HCT116 (cell line): ENCODE measurements around the gene NPIPB8.
"Not testable (repeated sequence)": the region's sequence is repeated elsewhere in the genome, so short reads cannot be mapped to it uniquely, and the experiment has no call there.

Source experiments
- ELF1 ChIP-seq: IDR thresholded peaks from 2 replicates; pipeline ENCODE4 v1.6.1; 2012; ENCODE audit warnings: low read depth, borderline replicate concordance
- EZH2 ChIP-seq: fragments of 200-600 bp; sonication (generic); IDR thresholded peaks from 2 replicates; pipeline ENCODE4 v1.6.1; 2017; ENCODE audit warnings: antibody characterized with exemption, mixed run types
- FOSL1 ChIP-seq: IDR thresholded peaks from 2 replicates; pipeline ENCODE4 v1.6.1; 2012; ENCODE audit warnings: low read depth
- JUND ChIP-seq: IDR thresholded peaks from 2 replicates; pipeline ENCODE4 v1.6.1; 2012
- POLR2A ChIP-seq: IDR thresholded peaks from 2 replicates; pipeline ENCODE4 v1.7.0; 2011; ENCODE audit warnings: borderline replicate concordance; ENCODE audit not compliant: insufficient read depth, insufficient read length; ENCODE audit errors: extremely low read depth
- POLR2AphosphoS5 ChIP-seq: IDR thresholded peaks from 2 replicates; pipeline ENCODE4 v1.6.1; 2011; ENCODE audit warnings: mild to moderate bottlenecking, low read depth, low read length, moderate library complexity
- RAD21 ChIP-seq: IDR thresholded peaks from 2 replicates; pipeline ENCODE4 v1.6.1; 2012; ENCODE audit warnings: low read depth, mild to moderate bottlenecking
- SIN3A ChIP-seq: IDR thresholded peaks from 2 replicates; pipeline ENCODE4 v1.6.1; 2012; ENCODE audit warnings: low read depth
- SP1 ChIP-seq: IDR thresholded peaks from 2 replicates; pipeline ENCODE4 v1.6.1; 2012; ENCODE audit warnings: low read depth
- YY1 ChIP-seq: IDR thresholded peaks from 2 replicates; pipeline ENCODE4 v1.6.1; 2011; ENCODE audit warnings: low read length, low read depth, moderate library complexity, mild to moderate bottlenecking; ENCODE audit not compliant: insufficient replicate concordance; ENCODE audit errors: extremely low read depth
- TF ChIP-seq, protein P1 (sequence below), 3 experiments: fragments of 200-600 bp in 1 of 3; sonication (generic) in 1 of 3; IDR thresholded peaks in 2 of 3; conservative IDR thresholded peaks in 1 of 3; 2 replicates each; pipeline ENCODE4 v1.5.1; 2012 to 2017; ENCODE audit warnings: low read depth in 2 of 3, low read length in 2 of 3, antibody characterized with exemption in 1 of 3, borderline replicate concordance in 1 of 3, control low read depth in 1 of 3, mild to moderate bottlenecking in 1 of 3, mixed read lengths in 1 of 3, mixed run types in 1 of 3, moderate library complexity in 1 of 3; ENCODE audit not compliant: insufficient read depth in 1 of 3
- TF ChIP-seq, protein P2 (sequence below): IDR thresholded peaks from 2 replicates; pipeline ENCODE4 v1.6.1; 2011; ENCODE audit warnings: mild to moderate bottlenecking, low read length, moderate library complexity; ENCODE audit not compliant: insufficient replicate concordance; ENCODE audit errors: extremely low read depth
- TF ChIP-seq, protein P3 (sequence below): IDR thresholded peaks from 2 replicates; pipeline ENCODE4 v1.6.1; 2012; ENCODE audit warnings: low read depth
- TF ChIP-seq, protein P4 (sequence below): IDR thresholded peaks from 2 replicates; pipeline ENCODE4 v1.6.1; 2012

DNA sequence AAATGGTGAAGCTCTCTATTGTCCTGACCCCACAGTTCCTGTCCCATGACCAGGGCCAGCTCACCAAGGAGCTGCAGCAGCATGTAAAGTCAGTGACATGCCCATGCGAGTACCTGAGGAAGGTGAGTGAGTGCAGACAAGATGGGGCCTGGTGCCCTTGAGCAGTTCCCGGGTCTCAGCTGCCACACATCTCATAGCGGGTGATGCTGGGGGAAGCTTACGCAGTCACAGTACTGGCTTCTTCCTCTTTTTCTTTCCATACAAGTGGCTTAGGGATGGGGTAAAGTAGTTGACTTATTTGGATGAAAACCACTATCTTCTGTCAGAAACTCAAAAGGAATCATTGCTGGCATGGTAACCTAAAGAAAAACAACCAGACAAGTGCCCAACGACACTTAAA, 494 bp downstream of the NPIPB8 start:
- TF ChIP-seq POLR2A, YY1, FOSL1, POLR2AphosphoS5, SIN3A, RAD21, EZH2, SP1, ELF1, JUND: not testable (repeated sequence)
- TF ChIP-seq, protein P1, sequence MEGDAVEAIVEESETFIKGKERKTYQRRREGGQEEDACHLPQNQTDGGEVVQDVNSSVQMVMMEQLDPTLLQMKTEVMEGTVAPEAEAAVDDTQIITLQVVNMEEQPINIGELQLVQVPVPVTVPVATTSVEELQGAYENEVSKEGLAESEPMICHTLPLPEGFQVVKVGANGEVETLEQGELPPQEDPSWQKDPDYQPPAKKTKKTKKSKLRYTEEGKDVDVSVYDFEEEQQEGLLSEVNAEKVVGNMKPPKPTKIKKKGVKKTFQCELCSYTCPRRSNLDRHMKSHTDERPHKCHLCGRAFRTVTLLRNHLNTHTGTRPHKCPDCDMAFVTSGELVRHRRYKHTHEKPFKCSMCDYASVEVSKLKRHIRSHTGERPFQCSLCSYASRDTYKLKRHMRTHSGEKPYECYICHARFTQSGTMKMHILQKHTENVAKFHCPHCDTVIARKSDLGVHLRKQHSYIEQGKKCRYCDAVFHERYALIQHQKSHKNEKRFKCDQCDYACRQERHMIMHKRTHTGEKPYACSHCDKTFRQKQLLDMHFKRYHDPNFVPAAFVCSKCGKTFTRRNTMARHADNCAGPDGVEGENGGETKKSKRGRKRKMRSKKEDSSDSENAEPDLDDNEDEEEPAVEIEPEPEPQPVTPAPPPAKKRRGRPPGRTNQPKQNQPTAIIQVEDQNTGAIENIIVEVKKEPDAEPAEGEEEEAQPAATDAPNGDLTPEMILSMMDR (IDR thresholded peaks at IDR 0.05 in 2 of 3, conservative IDR thresholded peaks at IDR 0.05 in 1 of 3; ENCODE audit: borderline replicate concordance in 1 of 3, insufficient read depth in 1 of 3, low read depth in 2 of 3, low read length in 2 of 3): not testable (repeated sequence)
- TF ChIP-seq, protein P2, sequence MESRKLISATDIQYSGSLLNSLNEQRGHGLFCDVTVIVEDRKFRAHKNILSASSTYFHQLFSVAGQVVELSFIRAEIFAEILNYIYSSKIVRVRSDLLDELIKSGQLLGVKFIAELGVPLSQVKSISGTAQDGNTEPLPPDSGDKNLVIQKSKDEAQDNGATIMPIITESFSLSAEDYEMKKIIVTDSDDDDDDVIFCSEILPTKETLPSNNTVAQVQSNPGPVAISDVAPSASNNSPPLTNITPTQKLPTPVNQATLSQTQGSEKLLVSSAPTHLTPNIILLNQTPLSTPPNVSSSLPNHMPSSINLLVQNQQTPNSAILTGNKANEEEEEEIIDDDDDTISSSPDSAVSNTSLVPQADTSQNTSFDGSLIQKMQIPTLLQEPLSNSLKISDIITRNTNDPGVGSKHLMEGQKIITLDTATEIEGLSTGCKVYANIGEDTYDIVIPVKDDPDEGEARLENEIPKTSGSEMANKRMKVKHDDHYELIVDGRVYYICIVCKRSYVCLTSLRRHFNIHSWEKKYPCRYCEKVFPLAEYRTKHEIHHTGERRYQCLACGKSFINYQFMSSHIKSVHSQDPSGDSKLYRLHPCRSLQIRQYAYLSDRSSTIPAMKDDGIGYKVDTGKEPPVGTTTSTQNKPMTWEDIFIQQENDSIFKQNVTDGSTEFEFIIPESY: not testable (repeated sequence)
- TF ChIP-seq, protein P3, sequence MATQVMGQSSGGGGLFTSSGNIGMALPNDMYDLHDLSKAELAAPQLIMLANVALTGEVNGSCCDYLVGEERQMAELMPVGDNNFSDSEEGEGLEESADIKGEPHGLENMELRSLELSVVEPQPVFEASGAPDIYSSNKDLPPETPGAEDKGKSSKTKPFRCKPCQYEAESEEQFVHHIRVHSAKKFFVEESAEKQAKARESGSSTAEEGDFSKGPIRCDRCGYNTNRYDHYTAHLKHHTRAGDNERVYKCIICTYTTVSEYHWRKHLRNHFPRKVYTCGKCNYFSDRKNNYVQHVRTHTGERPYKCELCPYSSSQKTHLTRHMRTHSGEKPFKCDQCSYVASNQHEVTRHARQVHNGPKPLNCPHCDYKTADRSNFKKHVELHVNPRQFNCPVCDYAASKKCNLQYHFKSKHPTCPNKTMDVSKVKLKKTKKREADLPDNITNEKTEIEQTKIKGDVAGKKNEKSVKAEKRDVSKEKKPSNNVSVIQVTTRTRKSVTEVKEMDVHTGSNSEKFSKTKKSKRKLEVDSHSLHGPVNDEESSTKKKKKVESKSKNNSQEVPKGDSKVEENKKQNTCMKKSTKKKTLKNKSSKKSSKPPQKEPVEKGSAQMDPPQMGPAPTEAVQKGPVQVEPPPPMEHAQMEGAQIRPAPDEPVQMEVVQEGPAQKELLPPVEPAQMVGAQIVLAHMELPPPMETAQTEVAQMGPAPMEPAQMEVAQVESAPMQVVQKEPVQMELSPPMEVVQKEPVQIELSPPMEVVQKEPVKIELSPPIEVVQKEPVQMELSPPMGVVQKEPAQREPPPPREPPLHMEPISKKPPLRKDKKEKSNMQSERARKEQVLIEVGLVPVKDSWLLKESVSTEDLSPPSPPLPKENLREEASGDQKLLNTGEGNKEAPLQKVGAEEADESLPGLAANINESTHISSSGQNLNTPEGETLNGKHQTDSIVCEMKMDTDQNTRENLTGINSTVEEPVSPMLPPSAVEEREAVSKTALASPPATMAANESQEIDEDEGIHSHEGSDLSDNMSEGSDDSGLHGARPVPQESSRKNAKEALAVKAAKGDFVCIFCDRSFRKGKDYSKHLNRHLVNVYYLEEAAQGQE: not testable (repeated sequence)
- TF ChIP-seq, protein P4, sequence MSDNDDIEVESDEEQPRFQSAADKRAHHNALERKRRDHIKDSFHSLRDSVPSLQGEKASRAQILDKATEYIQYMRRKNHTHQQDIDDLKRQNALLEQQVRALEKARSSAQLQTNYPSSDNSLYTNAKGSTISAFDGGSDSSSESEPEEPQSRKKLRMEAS: not testable (repeated sequence)
